BJ (cell line): ENCODE measurements around the gene ARHGAP24. TPM values are rescaled to one million over a fixed set of nuclear protein-coding genes. Genes with fewer than 3 reads are reported as not detected.

Experiments
- CTCF ChIA-PET: fragments of 350-600 bp; formaldehyde crosslinking; extraction: SDS; loops from one replicate; lab custom pipeline; 2021; ENCODE audit warnings: antibody characterized with exemption, inconsistent platforms; lab: Yijun Ruan, JAX
- POLR2A ChIA-PET: fragments of 300-600 bp; sonication (Branson Sonifier 250); formaldehyde crosslinking; extraction: SDS; loops from one replicate; lab custom pipeline; 2021; ENCODE audit warnings: antibody characterized with exemption; lab: Charles Lee
- DNase-seq: peaks from one replicate; pipeline ENCODE4 v3.0.0-alpha.2; 2011; ENCODE audit warnings: low read depth
- H3K27me3 ChIP-seq: 2 replicates; pipeline ENCODE4 v1.6.0; 2011; ENCODE audit warnings: low read length; ENCODE audit not compliant: control insufficient read depth, insufficient read depth
- H3K36me3 ChIP-seq: 2 replicates; pipeline ENCODE4 v1.5.1; 2011; ENCODE audit warnings: low read length; ENCODE audit not compliant: control insufficient read depth, insufficient read depth
- H3K4me3 ChIP-seq: 2 replicates; pipeline ENCODE4 v1.5.1; 2011; ENCODE audit warnings: low read depth, mild to moderate bottlenecking, control low read depth, low read length
- CTCF ChIP-seq: IDR thresholded peaks from 2 replicates; pipeline ENCODE4 v1.5.1; 2011; ENCODE audit warnings: low read depth, mild to moderate bottlenecking, control low read depth, inconsistent platforms, low read length, moderate library complexity; ENCODE audit not compliant: insufficient read depth
- polyA plus RNA-seq: library from polyadenylated mRNA; depleted of rRNA; stranded (reverse); fragments of >200 nt; gene quantifications from 2 replicates; pipeline ENCODE4 v1.2.3, GENCODE V29; 2011

ARHGAP24 gene
- polyA plus RNA-seq, 1 experiment, result 17.7 TPM

DNA sequence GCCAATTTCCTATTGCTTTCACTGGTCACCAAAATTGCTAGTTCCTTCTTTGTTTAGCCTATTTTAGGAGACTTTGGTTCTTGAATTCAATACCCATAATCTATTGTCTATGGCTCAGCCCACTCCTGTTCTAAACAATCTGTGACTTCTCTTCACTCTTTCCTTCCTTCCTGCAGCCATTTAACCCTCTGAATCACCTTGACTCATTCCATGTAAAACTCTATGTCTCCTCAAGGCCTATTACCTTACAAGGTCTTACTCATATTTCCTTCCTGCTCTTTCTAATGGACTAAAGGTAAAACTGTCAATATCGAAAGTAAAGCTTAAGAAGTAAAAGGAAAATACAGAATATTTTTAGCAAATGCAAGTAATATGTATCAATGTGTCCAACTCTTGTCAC is 301.6 kb downstream of the ARHGAP24 start:
- no peaks in the 10 kb centered on the region for H3K27me3 ChIP-seq
- no peak for TF ChIP-seq CTCF
- DNase-seq, result no peak
- H3K36me3 ChIP-seq, result no peaks in the 10 kb centered on the region
- no peak overlapping the region for H3K4me3 ChIP-seq
- ChIA-PET CTCF (interaction anchor here (1.1 kb wide), 1 partner anchor 14 kb away, joined by 4 read pairs; no protein-coding TSS in a partner anchor), POLR2A (no interaction called here)

DNA sequence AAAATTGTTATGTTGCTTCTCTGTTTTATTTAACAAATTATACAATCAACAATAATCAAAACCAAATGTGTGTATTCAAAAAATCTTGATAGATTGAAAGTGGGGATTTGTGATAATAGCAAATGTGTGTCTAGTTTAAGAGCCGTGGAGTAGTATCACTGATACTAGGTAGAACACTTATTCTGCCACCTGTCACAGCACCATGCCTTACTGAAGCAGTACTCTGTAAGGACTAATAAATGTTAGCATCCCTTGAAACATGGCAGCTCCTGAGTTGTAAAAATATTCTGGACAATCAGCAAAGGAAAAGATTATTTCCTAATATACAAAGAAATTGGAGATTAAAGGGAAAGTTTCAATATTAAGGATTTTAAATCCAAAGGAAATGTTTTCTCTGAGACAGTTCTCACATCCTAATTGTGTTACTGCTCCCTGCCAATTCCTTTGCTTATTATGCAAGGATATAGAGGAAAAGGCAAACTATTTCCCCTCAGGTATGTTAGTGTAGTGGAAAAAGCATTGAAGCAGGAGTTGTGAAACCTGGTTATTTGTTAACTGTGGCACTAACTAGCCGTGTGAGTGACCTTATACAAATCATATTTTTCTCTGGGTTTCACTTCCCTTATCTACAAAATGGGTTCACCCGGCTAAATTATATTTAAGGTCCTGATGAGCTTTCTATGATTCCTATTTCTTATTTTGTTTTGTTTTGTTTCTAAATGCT is 303.1 kb downstream of the ARHGAP24 start:
- CTCF ChIA-PET, result interaction anchor here (0.7 to 2.2 kb wide), 7 partner anchors 9 to 303 kb away, joined by 3 to 13 read pairs (median 5); partner anchors contain the start of gene ARHGAP24

GRCh38 chr4:85778632-85779131 is 303.7 kb downstream of the ARHGAP24 start:
- ChIA-PET CTCF (interaction anchor here (0.7 to 2.2 kb wide), 8 partner anchors 9 to 339 kb away, joined by 3 to 13 read pairs (median 4); partner anchors contain the start of gene ARHGAP24), POLR2A (interaction anchor here (0.6 to 1.3 kb wide), 2 partner anchors 45 to 48 kb away, joined by 6 to 9 read pairs; no protein-coding TSS in a partner anchor)
- Histone ChIP-seq H3K36me3 (no peaks in the 10 kb centered on the region), H3K27me3 (no peaks in the 10 kb centered on the region), H3K4me3 (peak overlapping the region; percentile 45)
- DNase-seq, result no peak
- TF ChIP-seq CTCF, result no peak

More for the DNA sequence above, 303.1 kb downstream of the ARHGAP24 start:
- no peak for DNase-seq
- H3K4me3 ChIP-seq, result peak overlapping the region; percentile 45
- TF ChIP-seq CTCF, result no peak
- H3K36me3 ChIP-seq, result no peaks in the 10 kb centered on the region
- no peaks in the 10 kb centered on the region for H3K27me3 ChIP-seq
- POLR2A ChIA-PET, result interaction anchor here (1.3 kb wide), 1 partner anchor 46 kb away, joined by 6 read pairs; no protein-coding TSS in a partner anchor

DNA sequence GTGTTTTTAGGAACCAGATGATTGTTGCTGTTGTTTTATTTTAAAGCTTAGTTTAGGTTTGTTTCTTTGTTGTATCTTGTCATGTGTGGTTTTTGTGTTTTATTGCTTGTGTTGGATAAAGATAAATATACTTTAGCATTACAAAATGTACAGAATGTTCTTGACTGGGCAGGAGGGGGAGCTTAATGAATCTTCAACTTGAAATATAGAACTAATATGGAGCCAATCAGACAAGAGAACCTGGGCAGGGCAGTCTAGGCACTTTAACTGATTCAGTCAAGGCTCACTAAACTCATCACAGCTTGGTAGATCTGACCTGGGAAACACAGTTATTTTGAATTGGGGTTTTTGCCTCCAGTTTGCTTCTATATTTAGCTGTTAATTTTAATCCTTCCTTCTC is 304.2 kb downstream of the ARHGAP24 start:
- Histone ChIP-seq H3K4me3 (peak overlapping the region; percentile 45), H3K36me3 (no peaks in the 10 kb centered on the region), H3K27me3 (no peaks in the 10 kb centered on the region)
- CTCF ChIA-PET, result interaction anchor here (0.7 to 2.2 kb wide), 9 partner anchors 8 to 339 kb away, joined by 3 to 13 read pairs (median 4); partner anchors contain the start of gene ARHGAP24
- TF ChIP-seq CTCF, result no peak
- no peak for DNase-seq
- POLR2A ChIA-PET, result interaction anchor here (0.6 to 1.3 kb wide), 3 partner anchors 44 to 785 kb away, joined by 3 to 9 read pairs (median 6); no protein-coding TSS in a partner anchor

DNA sequence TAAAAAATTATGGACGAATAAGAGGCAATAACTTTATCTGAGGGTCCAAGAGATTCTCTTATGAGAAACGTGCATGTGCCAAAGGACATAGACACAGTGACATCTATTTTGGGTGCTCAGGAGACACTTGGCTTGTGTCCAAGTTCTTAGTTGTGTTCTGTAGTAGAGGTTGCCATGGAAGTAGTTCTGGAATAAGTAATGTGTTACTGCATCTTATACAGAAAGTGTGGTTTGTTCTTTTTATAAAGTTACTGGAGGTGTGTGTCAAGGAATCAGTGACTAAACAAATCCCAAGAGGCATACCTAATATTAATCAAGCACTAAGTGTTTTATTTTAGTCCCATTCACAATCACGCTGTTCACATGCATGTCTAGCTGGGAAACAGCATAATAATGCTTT is 305.7 kb downstream of the ARHGAP24 start:
- DNase-seq, result no peak
- CTCF ChIA-PET, result interaction anchor here (0.9 to 1.2 kb wide), 2 partner anchors 16 to 19 kb away, joined by 3 to 4 read pairs; no protein-coding TSS in a partner anchor
- no peak overlapping the region for H3K4me3 ChIP-seq

More for the DNA sequence above, 305.7 kb downstream of the ARHGAP24 start:
- no peak for TF ChIP-seq CTCF
- no peaks in the 10 kb centered on the region for H3K27me3 ChIP-seq
- POLR2A ChIA-PET, result no interaction called here
- no peaks in the 10 kb centered on the region for H3K36me3 ChIP-seq
